Heart left ventricle (tissue), 16 donors: ENCODE results near the gene BHLHA15. TPM values are rescaled to one million over a fixed set of nuclear protein-coding genes. Genes with fewer than 3 reads are reported as not detected.

ENCODE experiments used
- ATAC-seq, 4 donors: fragments of 200-7000 bp; cut with Tn5 transposase; one replicate each; pipeline ENCODE4 v1.9.1; 2020 to 2022; ENCODE audit warnings: moderate library complexity in 4 of 4, mild to moderate bottlenecking in 3 of 4, moderate number of reproducible peaks in 1 of 4
- DNase-seq, 5 donors: peaks; one replicate each; pipeline ENCODE4 v3.0.0-alpha.2; 2020
- H3K27ac ChIP-seq, 12 donors: fragments of 200-600 bp; sonication (generic) in 4 of 12; one replicate each; pipeline versions ENCODE4 v1.5.0 to v1.8.0; 2016 to 2022; ENCODE audit warnings: mild to moderate bottlenecking in 2 of 12
- H3K27me3 ChIP-seq, 9 donors: fragments of 200-600 bp; sonication (generic) in 2 of 9; one replicate each; pipeline versions ENCODE4 v1.5.1 to v1.8.0; 2016 to 2022; ENCODE audit warnings: mild to moderate bottlenecking in 3 of 9
- H3K36me3 ChIP-seq, 9 donors: fragments of 200-600 bp; sonication (generic) in 2 of 9; one replicate each; pipeline versions ENCODE4 v1.5.0 to v1.8.0; 2018 to 2022; ENCODE audit warnings: mild to moderate bottlenecking in 2 of 9
- H3K4me1 ChIP-seq, 12 donors: fragments of 200-600 bp; sonication (generic) in 4 of 12; one replicate each; pipeline versions ENCODE4 v1.5.0 to v1.8.0; 2016 to 2022; ENCODE audit warnings: mild to moderate bottlenecking in 3 of 12
- H3K4me3 ChIP-seq, 12 donors: fragments of 200-600 bp; sonication (generic) in 4 of 12; one replicate each; pipeline versions ENCODE4 v1.5.0 to v1.8.0; 2017 to 2022; ENCODE audit warnings: mild to moderate bottlenecking in 9 of 12, moderate library complexity in 4 of 12
- H3K9me3 ChIP-seq, 12 donors: fragments of 200-600 bp; sonication (generic) in 4 of 12; one replicate each; pipeline versions ENCODE4 v1.5.0 to v1.8.0; 2016 to 2022; ENCODE audit warnings: mild to moderate bottlenecking in 1 of 12
- CTCF ChIP-seq, 12 donors: fragments of 200-600 bp; sonication (generic) in 4 of 12; IDR thresholded peaks; one replicate each; pipeline versions ENCODE4 v1.5.0 to v1.8.0; 2018 to 2022; ENCODE audit warnings: antibody characterized with exemption in 12 of 12, mild to moderate bottlenecking in 5 of 12
- POLR2A ChIP-seq, 2 donors: fragments of 450-650 bp; IDR thresholded peaks; one replicate each; pipeline ENCODE4 v1.6.1; 2017; ENCODE audit warnings: antibody characterized with exemption in 2 of 2, mild to moderate bottlenecking in 2 of 2, moderate library complexity in 2 of 2
- WGBS, 4 donors: extraction: QIAGEN DNeasy Blood & Tissue Kit in 2 of 4; methylation state at CpG; one replicate each; pipeline versions ENCODE4 v1.1.5 to v1.1.7; 2013 to 2018; 5-methylcytosine and 5-hydroxymethylcytosine counted together
- intact Hi-C, 10 donors: fragments of 100-400 bp; cut with DNase I; formaldehyde crosslinking; loops; one replicate each; pipeline versions ENCODE4 v1.11.1 to v1.14.2; 2022
- polyA plus RNA-seq, 2 donors: library from polyadenylated mRNA; stranded (reverse); fragments of 200-250 nt; gene quantifications; one replicate each; pipeline ENCODE4 v1.2.3, GENCODE V29; 2013
- total RNA-seq, 9 donors: library from RNA; depleted of rRNA in 2 of 9; stranded (reverse); fragments of >200 nt in 2 of 9; fragmentation: NEBNext Ultra II Directional in 3 of 9; extraction: Animal tissue kit (Norgen Biotek cat#: 25700) in 3 of 9; gene quantifications; one replicate each; pipeline versions ENCODE4 v1.1.0 to v1.2.4, GENCODE V29; 2016 to 2023
- donor health status: ischemic (EF 13 %, LVEDD 7.1; RV severe dilation, severe dysfunction).
- donor health status: healthy with polysubstance abuse.
- donor health status: DM: no; HTN: yes; CAD: no.
- donor health status: DM: no; HTN: no; CAD: no.
- donor health status: ischemic (EF 25% LVEDD 6.9; RV normal size, moderate dysfunction).
- donor health status: ischemic (EF 25% LVEDD 5.7; RV mildly dilated, moderate dysfunction).
- donor health status: healthy.
- donor health status: DM: yes; HTN: yes; CAD: no.
- donor health status: ischemic (EF 35%, LVEDD 5.7; RV mildly dilated, moderate dysfunction).
- donor health status: nonischemic (EF 11% LVEDD 7.7; RV severe dilation, severe dysfunction).
- donor health status: DM: yes; HTN: yes; CAD: no.
- donor health status: PGD.
- donor health status: ischemic (EF 29% LVEDD 5.4; RV normal size, mild dysfunction).
- donor health status: nonischemic (EF 23%, LVEDD 6.1; RV moderate dilation, normal function).

BHLHA15 gene
- total and polyA plus RNA-seq, 11 donors, result 0.26 to 1.3 (median 0.61) TPM; not detected in 8

- Histone ChIP-seq H3K4me1 (peaks cover 0 to 22% (median 12%) of the 10 kb centered on the region in 12 donors), H3K36me3 (peaks cover 0 to 48% (median 21%) of the 10 kb centered on the region in 9 donors), H3K27me3 (no peaks in the 10 kb centered on the region), H3K27ac (peak overlapping the region in 3 of 12 donors; percentile 10 to 69 (median 10)), H3K9me3 (no peaks in the 10 kb centered on the region), H3K4me3 (no peak overlapping the region)
- intact Hi-C loops, result no loop called here
- ATAC-seq (peak in 3 of 4 donors; percentile 27 to 45 (median 30)), DNase-seq (no peak)
- no peak for TF ChIP-seq CTCF (IDR thresholded peaks at IDR 0.05)
- TF ChIP-seq POLR2A (IDR thresholded peaks at IDR 0.05), result no peak
- 75 to 88% (median 80%) methylated on average over 10 of the region's 10 CpGs for WGBS, 4 donors
These were observed 32.3 kb upstream of the BHLHA15 start for GRCh38 chr7:98178762-98179490.

- no peak for DNase-seq
- TF ChIP-seq CTCF (IDR thresholded peaks at IDR 0.05), result no peak
These were observed 30.5 kb upstream of the BHLHA15 start for GRCh38 chr7:98180751-98181150.

GRCh38 chr7:98185101-98185500 lies 26.1 kb upstream of the BHLHA15 start:
- no peak overlapping the region for H3K27ac ChIP-seq
- ATAC-seq (no peak), DNase-seq (no peak)
- no peak for TF ChIP-seq POLR2A (IDR thresholded peaks at IDR 0.05)
- no peak for TF ChIP-seq CTCF (IDR thresholded peaks at IDR 0.05)
- no peaks in the 10 kb centered on the region for H3K9me3 ChIP-seq
- peaks cover 0 to 15% (median 0%) of the 10 kb centered on the region in 12 donors for H3K4me1 ChIP-seq
- intact Hi-C loops, result no loop called here
- no peak overlapping the region for H3K4me3 ChIP-seq
- peaks cover 0 to 39% (median 11%) of the 10 kb centered on the region in 9 donors for H3K36me3 ChIP-seq
- H3K27me3 ChIP-seq, result no peaks in the 10 kb centered on the region
- WGBS, 4 donors, result 94 to 95% (median 95%) methylated on average over 7 of the region's 7 CpGs

More at GRCh38 chr7:98180751-98181150, 30.5 kb upstream of the BHLHA15 start:
- Histone ChIP-seq H3K27me3 (no peaks in the 10 kb centered on the region), H3K9me3 (no peaks in the 10 kb centered on the region), H3K27ac (no peak overlapping the region), H3K4me1 (peaks cover 0 to 14% (median 11%) of the 10 kb centered on the region in 12 donors), H3K36me3 (peaks cover 0 to 38% (median 4%) of the 10 kb centered on the region in 9 donors), H3K4me3 (no peak overlapping the region)
- no peak for ATAC-seq
- 74 to 86% (median 80%) methylated on average over 8 of the region's 8 CpGs for WGBS, 4 donors
- intact Hi-C loops, result no loop called here

GRCh38 chr7:98186452-98187137 lies 24.6 kb upstream of the BHLHA15 start:
- Histone ChIP-seq H3K9me3 (no peaks in the 10 kb centered on the region), H3K36me3 (peaks cover 0 to 52% (median 24%) of the 10 kb centered on the region in 9 donors), H3K27me3 (no peaks in the 10 kb centered on the region), H3K4me3 (no peak overlapping the region), H3K27ac (peak overlapping the region in 3 of 12 donors; percentile 14 to 64 (median 58)), H3K4me1 (peaks cover 0 to 15% (median 0%) of the 10 kb centered on the region in 12 donors)
- DNase-seq, result no peak
- TF ChIP-seq POLR2A (IDR thresholded peaks at IDR 0.05) (no peak), CTCF (IDR thresholded peaks at IDR 0.05) (no peak)
- intact Hi-C loops, result no loop called here
- 65 to 83% (median 70%) methylated on average over 9 of the region's 9 CpGs for WGBS, 4 donors
- ATAC-seq, result peak in 2 of 4 donors; percentile 48 to 69
